ENCODE data around the gene TTLL3.

- no peak for TF ChIP-seq CTCF (IDR thresholded peaks at IDR 0.05)
- no peak for TF ChIP-seq POLR2AphosphoS5 (IDR thresholded peaks at IDR 0.05)
Observed at GRCh38 chr3:9875448-9875847, 65.4 kb downstream of the TTLL3 start.
